Activated CD8-positive, alpha-beta memory T cell treated with anti-CD3 and anti-CD28 coated beads for 1 hour (primary cell): ENCODE data around the gene NEK3.
"Not testable (repeated sequence)": the region's sequence is repeated elsewhere in the genome, so short reads cannot be mapped to it uniquely, and the experiment has no call there.

ENCODE experiments used
- DNase-seq, 2 donors: peaks; one replicate each; pipeline ENCODE4 v3.0.0-alpha.2; 2020; ENCODE audit warnings: low read depth in 1 of 2; ENCODE audit errors: extremely low read depth in 1 of 2

Gene NEK3

GRCh38 chr13:52125547-52125946 lies 33.9 kb downstream of the NEK3 start:
- DNase-seq = no peak

GRCh38 chr13:52118595-52118994 lies 40.8 kb downstream of the NEK3 start:
- DNase-seq = no peak

GRCh38 chr13:52118095-52118494 lies 41.3 kb downstream of the NEK3 start:
- no peak for DNase-seq

- no peak for DNase-seq
Observed at GRCh38 chr13:52112591-52112990, 46.8 kb downstream of the NEK3 start.

GRCh38 chr13:52109116-52109670 lies 50.2 kb downstream of the NEK3 start:
- no peak for DNase-seq

GRCh38 chr13:52105841-52106240 lies 53.6 kb downstream of the NEK3 start:
- DNase-seq = no peak

- DNase-seq = no peak
Observed at GRCh38 chr13:52104624-52105023, 54.8 kb downstream of the NEK3 start.

- DNase-seq = no peak
Observed at GRCh38 chr13:52103386-52103785, 56.0 kb downstream of the NEK3 start.

- DNase-seq = not testable (repeated sequence)
Observed at GRCh38 chr13:52102423-52102822, 57.0 kb downstream of the NEK3 start.

- DNase-seq = no peak
Observed at GRCh38 chr13:52097197-52097596, 62.2 kb downstream of the NEK3 start.

- DNase-seq = no peak
Observed at GRCh38 chr13:52096748-52097147, 62.6 kb downstream of the NEK3 start.

GRCh38 chr13:52096062-52096461 lies 63.3 kb downstream of the NEK3 start:
- no peak for DNase-seq

GRCh38 chr13:52092087-52092486 lies 67.3 kb downstream of the NEK3 start:
- no peak for DNase-seq

GRCh38 chr13:52091473-52091872 lies 67.9 kb downstream of the NEK3 start:
- no peak for DNase-seq

GRCh38 chr13:52085421-52085820 lies 74.0 kb downstream of the NEK3 start:
- DNase-seq = no peak

GRCh38 chr13:52084981-52085380 lies 74.4 kb downstream of the NEK3 start:
- DNase-seq = not testable (repeated sequence)
